IMR-90 (cell line): ENCODE results near the gene ME1. TPM values are rescaled to one million over a fixed set of nuclear protein-coding genes. Genes with fewer than 3 reads are reported as not detected.
A peak's percentile ranks its signal among the peaks of the same experiment; 100 is the strongest.

Experiments used
- ATAC-seq: fragments of 200-7000 bp; cut with Tn5 transposase; 2 replicates; pipeline ENCODE4 v1.9.1; 2020; ENCODE audit warnings: low read depth, mild to moderate bottlenecking, moderate library complexity
- BruUV-seq: library from RNA; stranded (reverse); fragments of 400-500 nt; replicated peaks from 2 replicates; lab custom pipeline; 2021; lab: Mats Ljungman, UMichigan
- CTCF ChIA-PET: fragments of 300-600 bp; formaldehyde crosslinking; extraction: SDS; loops from one replicate; lab custom pipeline; 2021; ENCODE audit warnings: antibody characterized with exemption; lab: Yijun Ruan, JAX
- POLR2A ChIA-PET: fragments of 300-600 bp; sonication (Branson Sonifier 250); formaldehyde crosslinking; loops from one replicate; lab custom pipeline; 2022; ENCODE audit warnings: antibody characterized with exemption; ENCODE audit not compliant: unreplicated experiment; lab: Charles Lee
- DNase-seq: peaks from one replicate; pipeline ENCODE4 v3.0.0; 2013
- H2AFZ ChIP-seq: replicated peaks from 2 replicates; pipeline ENCODE3; 2013; ENCODE audit warnings: low read length, mild to moderate bottlenecking; ENCODE audit not compliant: poor library complexity
- H2AK5ac ChIP-seq: 2 replicates; pipeline ENCODE4 v1.6.1; 2013; ENCODE audit warnings: low read depth, low read length, inconsistent platforms
- H2AK9ac ChIP-seq: replicated peaks from 2 replicates; pipeline ENCODE3; 2013; ENCODE audit warnings: mild to moderate bottlenecking, low read depth, low read length, moderate library complexity; ENCODE audit not compliant: poor library complexity
- H2BK120ac ChIP-seq: 2 replicates; pipeline ENCODE4 v1.6.1; 2013; ENCODE audit warnings: low read depth, low read length, inconsistent platforms
- H2BK15ac ChIP-seq: 3 replicates; pipeline ENCODE4 v1.6.1; 2013; ENCODE audit warnings: low read depth, low read length, inconsistent platforms
- H2BK20ac ChIP-seq: 2 replicates; pipeline ENCODE4 v1.6.1; 2013; ENCODE audit warnings: low read depth, mild to moderate bottlenecking, inconsistent platforms, low read length, moderate library complexity
- H2BK5ac ChIP-seq: 2 replicates; pipeline ENCODE4 v1.6.1; 2013; ENCODE audit warnings: mild to moderate bottlenecking, low read depth, low read length, inconsistent platforms; ENCODE audit not compliant: poor library complexity, severe bottlenecking
- H3K14ac ChIP-seq: replicated peaks from 2 replicates; pipeline ENCODE4 v1.6.1; 2013; ENCODE audit warnings: low read depth, low read length, inconsistent platforms
- H3K18ac ChIP-seq: 2 replicates; pipeline ENCODE4 v1.6.1; 2013; ENCODE audit warnings: low read depth, low read length, control low read depth
- H3K23ac ChIP-seq: 2 replicates; pipeline ENCODE4 v1.6.1; 2013; ENCODE audit warnings: low read depth, low read length, inconsistent platforms
- H3K27ac ChIP-seq: 2 replicates; pipeline ENCODE4 v1.5.1; 2013; ENCODE audit warnings: mild to moderate bottlenecking, control low read depth, low read length; ENCODE audit not compliant: insufficient read depth
- H3K27me3 ChIP-seq: 2 replicates; pipeline ENCODE4 v1.6.1; 2013; ENCODE audit warnings: low read length; ENCODE audit not compliant: control insufficient read depth, insufficient read depth
- H3K36me3 ChIP-seq: 2 replicates; pipeline ENCODE4 v1.6.1; 2013; ENCODE audit warnings: low read length, mixed read lengths; ENCODE audit not compliant: control insufficient read depth, insufficient read depth
- H3K4ac ChIP-seq: 2 replicates; pipeline ENCODE4 v1.6.1; 2013; ENCODE audit warnings: low read depth, low read length, inconsistent platforms
- H3K4me1 ChIP-seq: 2 replicates; pipeline ENCODE4 v1.6.1; 2013; ENCODE audit warnings: low read length, mixed read lengths; ENCODE audit not compliant: control insufficient read depth, insufficient read depth
- H3K4me2 ChIP-seq: 2 replicates; pipeline ENCODE4 v1.6.1; 2013; ENCODE audit warnings: low read depth, mild to moderate bottlenecking, control low read depth, low read length, moderate library complexity
- H3K4me3 ChIP-seq: 2 replicates; pipeline ENCODE4 v1.5.1; 2013; ENCODE audit warnings: low read depth, mild to moderate bottlenecking, control low read depth, low read length, moderate library complexity; ENCODE audit not compliant: insufficient read depth
- H3K56ac ChIP-seq: 2 replicates; pipeline ENCODE4 v1.6.1; 2013; ENCODE audit warnings: low read length, inconsistent platforms; ENCODE audit not compliant: insufficient read depth; ENCODE audit errors: extremely low read depth
- H3K79me1 ChIP-seq, 2 experiments: 2 replicates each; pipeline ENCODE4 v1.6.1; 2013; ENCODE audit warnings: low read length in 2 of 2, inconsistent platforms in 1 of 2, low read depth in 1 of 2
- H3K9ac ChIP-seq: 2 replicates; pipeline ENCODE4 v1.6.1; 2013; ENCODE audit warnings: low read depth, low read length, control low read depth
- H3K9me1 ChIP-seq: 2 replicates; pipeline ENCODE4 v1.6.1; 2013; ENCODE audit warnings: low read length, inconsistent platforms; ENCODE audit not compliant: insufficient read depth
- H3K9me3 ChIP-seq: 2 replicates; pipeline ENCODE4 v1.6.1; 2013; ENCODE audit warnings: low read length; ENCODE audit not compliant: control insufficient read depth, insufficient read depth
- H4K20me1 ChIP-seq: 2 replicates; pipeline ENCODE4 v1.6.1; 2013; ENCODE audit warnings: low read length, inconsistent platforms; ENCODE audit not compliant: insufficient read depth
- H4K5ac ChIP-seq: 2 replicates; pipeline ENCODE4 v1.6.1; 2013; ENCODE audit warnings: mild to moderate bottlenecking, low read depth, low read length, control low read depth
- H4K8ac ChIP-seq, 2 experiments: 2 replicates each; pipeline ENCODE4 v1.6.1; 2013; ENCODE audit warnings: low read depth in 2 of 2, low read length in 2 of 2, control low read depth in 1 of 2, inconsistent platforms in 1 of 2
- H4K91ac ChIP-seq: 2 replicates; pipeline ENCODE4 v1.6.1; 2013; ENCODE audit warnings: low read depth, low read length, inconsistent platforms; ENCODE audit not compliant: insufficient read depth
- CEBPB ChIP-seq: IDR thresholded peaks from 2 replicates; pipeline ENCODE4 v1.6.1; 2012; ENCODE audit warnings: low read depth, low read length, improper control_type of control experiment
- CTCF ChIP-seq: conservative IDR thresholded peaks from 2 replicates; pipeline ENCODE4 v1.5.1; 2012; ENCODE audit warnings: mild to moderate bottlenecking, low read depth, low read length, improper control_type of control experiment
- ELK1 ChIP-seq: fragments of 150-350 bp; IDR thresholded peaks from 2 replicates; pipeline ENCODE4 v1.6.1; 2016; ENCODE audit warnings: low read depth, mild to moderate bottlenecking, low read length, moderate library complexity, borderline replicate concordance
- MAZ ChIP-seq: IDR thresholded peaks from 2 replicates; pipeline ENCODE4 v1.6.1; 2012; ENCODE audit warnings: low read depth, mild to moderate bottlenecking, low read length, improper control_type of control experiment, moderate library complexity, borderline replicate concordance
- NFE2L2 ChIP-seq: fragments of 150-350 bp; IDR thresholded peaks from 2 replicates; pipeline ENCODE4 v1.6.1; 2016; ENCODE audit warnings: low read depth, mild to moderate bottlenecking, low read length
- RAD21 ChIP-seq: IDR thresholded peaks from 2 replicates; pipeline ENCODE4 v1.6.1; 2012; ENCODE audit warnings: low read length, improper control_type of control experiment
- SMC3 ChIP-seq: fragments of 150-350 bp; IDR thresholded peaks from 2 replicates; pipeline ENCODE4 v1.6.1; 2016; ENCODE audit warnings: low read depth, mild to moderate bottlenecking, antibody characterized with exemption, low read length, moderate library complexity
- USF2 ChIP-seq: fragments of 150-350 bp; IDR thresholded peaks from 2 replicates; pipeline ENCODE4 v1.6.1; 2017; ENCODE audit warnings: mild to moderate bottlenecking, antibody characterized with exemption, low read length, low read depth
- WGBS, 2 experiments: methylation state at CpG; one replicate each; pipeline versions ENCODE4 v1.1.5 to v1.1.7; 2013; ENCODE audit warnings: missing lambda C conversion rate in 2 of 2; ENCODE audit not compliant: insufficient read length in 1 of 2; ENCODE audit errors: extremely low coverage in 2 of 2; 5-methylcytosine and 5-hydroxymethylcytosine counted together
- dilution Hi-C: fragments of 300-500 bp; cut with HindIII; formaldehyde crosslinking; loops from one replicate; pipeline ENCODE4 v1.14.3; 2018; ENCODE audit warnings: low sequenced_read_pairs; ENCODE audit not compliant: unreplicated experiment
- in situ Hi-C: fragments of 300-500 bp; cut with MboI; formaldehyde crosslinking; loops from 3 replicates; pipeline ENCODE4 v1.14.3; 2019; ENCODE audit warnings: low sequenced_read_pairs, inconsistent platforms, mixed read lengths
- intact Hi-C: fragments of 100-400 bp; cut with micrococcal nuclease; formaldehyde crosslinking; loops from 2 replicates; pipeline ENCODE4 v1.10.0; 2022
- polyA plus RNA-seq, 3 experiments: library from polyadenylated mRNA; depleted of rRNA; stranded (reverse); fragments of >200 nt; gene quantifications; 2 replicates each; pipeline ENCODE4 v1.2.3, GENCODE V29; 2012; ENCODE audit warnings: low replicate concordance in 1 of 3
- total RNA-seq: library from RNA; depleted of rRNA; stranded (reverse); fragments of >200 nt; gene quantifications from 2 replicates; pipeline ENCODE4 v1.2.3, GENCODE V29; 2012

ME1 gene
- total and polyA plus RNA-seq, 2 of the 4 experiments (the other 2 are of a cell fraction), result 21.5 to 24.4 TPM

DNA sequence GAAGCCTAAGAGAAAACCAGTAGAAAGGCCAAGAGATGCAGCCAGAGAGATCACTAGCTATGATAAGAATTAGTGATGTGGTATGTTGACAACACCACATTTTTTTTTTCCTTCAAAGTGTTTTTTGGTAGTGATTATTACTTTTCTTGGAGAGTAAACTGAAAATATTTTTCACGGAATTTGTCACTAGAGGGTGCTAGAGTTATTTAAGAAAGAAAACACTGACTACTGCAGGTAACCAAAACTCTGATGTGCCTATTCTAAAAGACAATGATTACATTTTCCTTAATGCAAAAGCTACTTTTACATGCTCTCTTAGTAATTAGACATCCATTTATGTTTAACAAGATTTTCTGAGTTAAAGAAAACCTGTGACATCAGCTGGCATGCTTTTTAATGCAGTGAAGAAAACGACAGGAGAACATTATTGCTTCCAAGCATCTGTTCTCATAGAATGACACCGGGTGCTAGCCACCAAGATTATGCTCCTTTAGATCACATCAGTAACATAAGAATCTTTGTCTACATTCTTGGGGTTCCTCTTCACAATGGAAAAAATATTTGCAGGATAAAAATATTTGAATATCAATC, 208.9 kb downstream of the ME1 start (continued):
- peak; percentile 47 for TF ChIP-seq SMC3

GRCh38 chr6:83221276-83221675, 209.6 kb downstream of the ME1 start:
- H3K14ac ChIP-seq, result no peak overlapping the region
- H3K27ac ChIP-seq, result no peak overlapping the region
- no peaks in the 10 kb centered on the region for H4K20me1 ChIP-seq
- H4K5ac ChIP-seq, result no peak overlapping the region
- no peak overlapping the region for H2AFZ ChIP-seq
- no peak overlapping the region for H3K23ac ChIP-seq
- H3K4ac ChIP-seq, result no peak overlapping the region
- H2AK9ac ChIP-seq, result no peak overlapping the region
- peaks cover 3% of the 10 kb centered on the region; the same call in 1 of the 2 replicates for H3K9me1 ChIP-seq
- H3K79me1 ChIP-seq, result no peaks in the 10 kb centered on the region
- POLR2A ChIA-PET, result no interaction called here
- H3K9ac ChIP-seq, result no peak overlapping the region
- in situ Hi-C loops, result loop anchor here (5.0 kb wide), 1 partner anchor 296 kb away; no protein-coding TSS in a partner anchor
- H2AK5ac ChIP-seq, result no peak overlapping the region
- no peaks in the 10 kb centered on the region for H3K36me3 ChIP-seq
- no peak for TF ChIP-seq MAZ
- TF ChIP-seq USF2, result no peak
- no peak for TF ChIP-seq RAD21
- no peak for TF ChIP-seq ELK1
- no peak for TF ChIP-seq CTCF
- 0 out of 2 replicates have a peak, but pooled peaks have one; percentile 40 for TF ChIP-seq CEBPB
- no peak for TF ChIP-seq NFE2L2
- peak; percentile 64 for DNase-seq
- H4K8ac ChIP-seq, result no peak overlapping the region
- WGBS, 2 experiments, result no CpG with 5 or more reads among the region's 1 CpG
- no TSS peak for BruUV-seq
- no peaks in the 10 kb centered on the region for H3K9me3 ChIP-seq
- dilution Hi-C loops, result loop anchor here (25.0 kb wide), 1 partner anchor 291 kb away; the partner anchor contains the start of gene PRSS35
- no peak overlapping the region for H2BK20ac ChIP-seq
- no peak overlapping the region for H4K91ac ChIP-seq
- no peak overlapping the region for H3K4me3 ChIP-seq
- no peaks in the 10 kb centered on the region for H3K27me3 ChIP-seq
- H2BK120ac ChIP-seq, result no peak overlapping the region
- intact Hi-C loops, result loop anchor here (5.0 kb wide), 1 partner anchor 211 kb away; the partner anchor contains the start of gene ME1
- H3K18ac ChIP-seq, result no peak overlapping the region
- no peak overlapping the region for H3K4me2 ChIP-seq
- CTCF ChIA-PET, result interaction anchor here (0.6 to 4.0 kb wide), 12 partner anchors 101 to 338 kb away, joined by 3 to 47 read pairs (median 3); partner anchors contain the start of genes DOP1A and PRSS35
- H3K4me1 ChIP-seq, result peaks cover 3% of the 10 kb centered on the region
- ATAC-seq, result peak; percentile 62
- H3K56ac ChIP-seq, result no peak overlapping the region
- no peak overlapping the region for H2BK5ac ChIP-seq
- no peak overlapping the region for H2BK15ac ChIP-seq
